Suprapubic skin (tissue), 4 donors: Measurements from ENCODE around the gene ZNF611. TPM values are rescaled to one million over a fixed set of nuclear protein-coding genes. Genes with fewer than 3 reads are reported as not detected.
"Not testable (repeated sequence)": the region's sequence is repeated elsewhere in the genome, so short reads cannot be mapped to it uniquely, and the experiment has no call there.

Experiments used
- DNase-seq, 2 donors: peaks; one replicate each; pipeline ENCODE4 v3.0.0-alpha.2; 2019; ENCODE audit warnings: low spot score in 2 of 2
- H3K27ac ChIP-seq: fragments of 200-600 bp; sonication (generic); one replicate; pipeline ENCODE4 v1.5.1; 2019
- H3K27me3 ChIP-seq: fragments of 200-600 bp; sonication (generic); one replicate; pipeline ENCODE4 v1.5.1; 2019
- H3K36me3 ChIP-seq: fragments of 200-600 bp; sonication (generic); one replicate; pipeline ENCODE4 v1.5.1; 2019
- H3K4me1 ChIP-seq: fragments of 200-600 bp; sonication (generic); one replicate; pipeline ENCODE4 v1.5.1; 2019
- H3K4me3 ChIP-seq: fragments of 200-600 bp; sonication (generic); one replicate; pipeline ENCODE4 v1.5.1; 2019; ENCODE audit warnings: mild to moderate bottlenecking
- H3K9me3 ChIP-seq: fragments of 200-600 bp; sonication (generic); one replicate; pipeline ENCODE4 v1.5.1; 2019
- EP300 ChIP-seq: sonication (generic); formaldehyde crosslinking; IDR thresholded peaks from one replicate; pipeline ENCODE4 v1.6.1; 2017; ENCODE audit warnings: antibody characterized with exemption
- POLR2A ChIP-seq, 2 donors: fragments of 450-650 bp; IDR thresholded peaks; one replicate each; pipeline ENCODE4 v1.6.1; 2017; ENCODE audit warnings: antibody characterized with exemption in 2 of 2, mild to moderate bottlenecking in 2 of 2, moderate library complexity in 2 of 2
- POLR2AphosphoS5 ChIP-seq, 3 donors: sonication (generic); formaldehyde crosslinking; IDR thresholded peaks; one replicate each; pipeline ENCODE4 v1.6.1; 2017; ENCODE audit warnings: antibody characterized with exemption in 3 of 3
- WGBS: methylation state at CpG from one replicate; pipeline ENCODE4 v1.1.5; 2018; 5-methylcytosine and 5-hydroxymethylcytosine counted together
- total RNA-seq, 4 donors: library from RNA; depleted of rRNA; stranded (reverse); fragments of >200 nt; gene quantifications; one replicate each; pipeline ENCODE4 v1.1.0, GENCODE V29; 2016
- TF ChIP-seq, protein P1 (sequence below), 2 donors: fragments of 200-600 bp in 1 of 2; fragments of 450-650 bp in 1 of 2; sonication (generic) in 1 of 2; IDR thresholded peaks; one replicate each; pipeline ENCODE4 v1.5.1; 2016 to 2019; ENCODE audit warnings: antibody characterized with exemption in 2 of 2, mild to moderate bottlenecking in 1 of 2, moderate library complexity in 1 of 2

ZNF611 gene
- total RNA-seq, 4 donors from 2014 or later: 6.2 to 13.5 (median 9.4) TPM

GRCh38 chr19:52703917-52704316 lies 30.9 kb downstream of the ZNF611 start:
- no peaks in the 10 kb centered on the region for H3K4me1 ChIP-seq
- no peak overlapping the region for H3K4me3 ChIP-seq
- 94% methylated on average over 4 of the region's 4 CpGs for WGBS
- peaks cover 15% of the 10 kb centered on the region for H3K9me3 ChIP-seq
- no peak for DNase-seq
- H3K27me3 ChIP-seq: no peaks in the 10 kb centered on the region
- no peak for TF ChIP-seq POLR2A (IDR thresholded peaks at IDR 0.05)
- TF ChIP-seq POLR2AphosphoS5 (IDR thresholded peaks at IDR 0.05): no peak
- TF ChIP-seq, protein P1, sequence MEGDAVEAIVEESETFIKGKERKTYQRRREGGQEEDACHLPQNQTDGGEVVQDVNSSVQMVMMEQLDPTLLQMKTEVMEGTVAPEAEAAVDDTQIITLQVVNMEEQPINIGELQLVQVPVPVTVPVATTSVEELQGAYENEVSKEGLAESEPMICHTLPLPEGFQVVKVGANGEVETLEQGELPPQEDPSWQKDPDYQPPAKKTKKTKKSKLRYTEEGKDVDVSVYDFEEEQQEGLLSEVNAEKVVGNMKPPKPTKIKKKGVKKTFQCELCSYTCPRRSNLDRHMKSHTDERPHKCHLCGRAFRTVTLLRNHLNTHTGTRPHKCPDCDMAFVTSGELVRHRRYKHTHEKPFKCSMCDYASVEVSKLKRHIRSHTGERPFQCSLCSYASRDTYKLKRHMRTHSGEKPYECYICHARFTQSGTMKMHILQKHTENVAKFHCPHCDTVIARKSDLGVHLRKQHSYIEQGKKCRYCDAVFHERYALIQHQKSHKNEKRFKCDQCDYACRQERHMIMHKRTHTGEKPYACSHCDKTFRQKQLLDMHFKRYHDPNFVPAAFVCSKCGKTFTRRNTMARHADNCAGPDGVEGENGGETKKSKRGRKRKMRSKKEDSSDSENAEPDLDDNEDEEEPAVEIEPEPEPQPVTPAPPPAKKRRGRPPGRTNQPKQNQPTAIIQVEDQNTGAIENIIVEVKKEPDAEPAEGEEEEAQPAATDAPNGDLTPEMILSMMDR (IDR thresholded peaks at IDR 0.05): no peak
- no peak for TF ChIP-seq EP300
- H3K27ac ChIP-seq: no peak overlapping the region
- peaks cover 43% of the 10 kb centered on the region for H3K36me3 ChIP-seq

DNA sequence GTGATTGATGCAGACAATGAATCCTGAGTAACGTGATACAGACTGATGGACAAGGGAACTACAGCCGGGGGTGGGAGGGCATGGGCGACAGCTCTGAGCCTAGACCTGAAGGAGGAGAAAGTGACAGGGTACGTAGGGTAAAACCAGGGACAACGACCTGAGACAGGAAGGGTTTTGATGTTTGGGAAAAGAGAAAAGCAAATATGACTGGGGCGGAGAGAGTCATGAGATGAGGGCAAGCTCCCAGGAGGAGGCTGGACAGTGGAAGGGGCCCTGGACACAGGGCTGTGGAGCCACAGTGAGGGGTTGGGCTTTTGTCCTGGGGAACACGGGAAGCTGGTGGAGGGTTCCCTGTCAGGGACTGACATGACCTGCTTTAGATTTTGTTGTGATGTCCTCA lies 34.2 kb downstream of the ZNF611 start:
- 80% methylated on average over 7 of the region's 7 CpGs for whole genome bisulfite sequencing
- Histone ChIP-seq H3K36me3 (peaks cover 13% of the 10 kb centered on the region), H3K27ac (no peak overlapping the region), H3K27me3 (no peaks in the 10 kb centered on the region), H3K9me3 (peaks cover 9% of the 10 kb centered on the region), H3K4me3 (no peak overlapping the region), H3K4me1 (no peaks in the 10 kb centered on the region)
- no peak for TF ChIP-seq EP300
- TF ChIP-seq, protein P1 (IDR thresholded peaks at IDR 0.05): no peak
- no peak for TF ChIP-seq POLR2A (IDR thresholded peaks at IDR 0.05)
- TF ChIP-seq POLR2AphosphoS5 (IDR thresholded peaks at IDR 0.05): no peak
- DNase-seq: no peak

DNA sequence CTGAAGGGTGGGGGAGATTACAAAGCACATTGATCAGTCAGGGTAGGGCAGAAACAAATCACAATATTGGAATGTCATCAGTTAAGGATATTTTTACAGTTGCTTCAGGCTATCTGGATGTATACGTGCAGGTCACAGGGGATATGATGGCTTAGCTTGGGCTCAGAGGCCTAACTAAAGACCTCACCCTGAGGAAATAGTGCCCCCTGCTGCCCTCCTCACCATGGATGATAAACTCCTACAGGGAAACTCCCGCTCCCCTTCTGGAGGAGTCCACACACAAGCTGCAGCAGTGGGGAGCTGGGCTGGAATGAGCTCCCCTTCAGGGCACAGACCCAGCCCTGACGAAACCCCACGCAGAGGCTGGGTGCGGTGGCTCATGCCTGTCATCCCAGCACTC lies 35.3 kb downstream of the ZNF611 start:
- not testable (repeated sequence) for DNase-seq, H3K27me3 ChIP-seq, H3K4me3 ChIP-seq, H3K9me3 ChIP-seq, H3K36me3 ChIP-seq, H3K27ac ChIP-seq, H3K4me1 ChIP-seq
- WGBS: 33% methylated on average over 2 of the region's 5 CpGs

DNA sequence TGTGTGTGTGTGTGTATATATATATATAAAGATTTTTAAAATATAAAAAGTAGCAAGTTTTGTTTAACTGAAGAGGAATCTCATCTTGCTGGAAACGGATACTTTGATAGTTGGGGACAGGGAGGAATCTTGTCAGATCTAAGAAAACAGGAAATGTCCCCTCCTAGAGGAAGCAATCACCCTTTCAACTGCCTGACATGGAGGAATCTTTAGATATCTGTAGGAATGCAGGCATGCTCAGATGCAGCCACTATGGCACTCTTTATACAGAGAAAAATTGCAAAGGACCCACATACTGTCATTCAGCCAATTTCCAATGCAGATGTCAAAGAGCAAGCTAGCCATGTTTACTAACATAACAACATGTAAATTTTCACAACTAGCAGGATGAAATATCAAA lies 38.8 kb downstream of the ZNF611 start:
- WGBS: 18% methylated on average over 1 of the region's 1 CpG
- H3K27me3 ChIP-seq: no peaks in the 10 kb centered on the region
- TF ChIP-seq, protein P1 (IDR thresholded peaks at IDR 0.05): no peak
- TF ChIP-seq POLR2A (IDR thresholded peaks at IDR 0.05) (no peak), EP300 (no peak)
- peaks cover 5% of the 10 kb centered on the region for H3K4me1 ChIP-seq
- H3K27ac ChIP-seq: no peak overlapping the region
- H3K36me3 ChIP-seq: no peaks in the 10 kb centered on the region
- DNase-seq: no peak
- H3K9me3 ChIP-seq: no peaks in the 10 kb centered on the region
- H3K4me3 ChIP-seq: no peak overlapping the region

- TF ChIP-seq, protein P1 (IDR thresholded peaks at IDR 0.05): no peak
- no peak for TF ChIP-seq POLR2AphosphoS5 (IDR thresholded peaks at IDR 0.05)
- no peak for TF ChIP-seq POLR2A (IDR thresholded peaks at IDR 0.05)
- no peak for TF ChIP-seq EP300
- WGBS: 94% methylated on average over 11 of the region's 11 CpGs
- Histone ChIP-seq H3K4me3 (no peak overlapping the region), H3K9me3 (no peaks in the 10 kb centered on the region), H3K27me3 (no peaks in the 10 kb centered on the region), H3K36me3 (no peaks in the 10 kb centered on the region), H3K27ac (no peak overlapping the region), H3K4me1 (peaks cover 8% of the 10 kb centered on the region)
- DNase-seq: no peak
Observed at GRCh38 chr19:52694921-52695320, 39.9 kb downstream of the ZNF611 start.

DNA sequence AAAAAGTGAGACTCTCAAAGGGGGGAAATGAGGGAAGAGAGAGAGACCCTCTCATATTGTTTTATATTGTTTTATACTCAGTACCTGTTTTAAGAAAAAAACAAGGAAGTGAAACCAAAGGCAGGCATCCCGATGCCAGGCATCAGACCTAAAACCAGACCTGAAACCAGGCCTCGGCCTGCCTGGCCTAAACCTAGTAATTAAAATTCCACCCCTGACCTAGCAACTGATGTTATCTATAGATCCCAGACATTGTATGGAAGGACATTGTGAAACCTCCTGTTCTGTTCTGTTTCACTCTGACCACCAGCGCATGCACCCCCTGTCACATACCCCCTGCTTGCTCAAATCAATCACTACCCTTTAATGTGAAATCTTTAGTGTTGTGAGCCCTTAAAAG lies 40.6 kb downstream of the ZNF611 start:
- not testable (repeated sequence) for H3K4me3 ChIP-seq, H3K27me3 ChIP-seq, DNase-seq, H3K9me3 ChIP-seq, H3K27ac ChIP-seq, H3K36me3 ChIP-seq, H3K4me1 ChIP-seq
- 73% methylated on average over 3 of the region's 3 CpGs for WGBS
